Hepatocyte (in vitro differentiated cells): Measurements from ENCODE around the gene TAF10.

Experiments
- EZH2 ChIP-seq: fragments of 200-600 bp; sonication (generic); IDR thresholded peaks from 2 replicates; pipeline ENCODE4 v1.6.1; 2016; ENCODE audit warnings: antibody characterized with exemption, mild to moderate bottlenecking, borderline replicate concordance
- TF ChIP-seq, protein P1 (sequence below): fragments of 200-600 bp; sonication (generic); IDR thresholded peaks from 2 replicates; pipeline ENCODE4 v1.5.1; 2016; ENCODE audit warnings: antibody characterized with exemption, mild to moderate bottlenecking; ENCODE audit not compliant: poor library complexity

DNA sequence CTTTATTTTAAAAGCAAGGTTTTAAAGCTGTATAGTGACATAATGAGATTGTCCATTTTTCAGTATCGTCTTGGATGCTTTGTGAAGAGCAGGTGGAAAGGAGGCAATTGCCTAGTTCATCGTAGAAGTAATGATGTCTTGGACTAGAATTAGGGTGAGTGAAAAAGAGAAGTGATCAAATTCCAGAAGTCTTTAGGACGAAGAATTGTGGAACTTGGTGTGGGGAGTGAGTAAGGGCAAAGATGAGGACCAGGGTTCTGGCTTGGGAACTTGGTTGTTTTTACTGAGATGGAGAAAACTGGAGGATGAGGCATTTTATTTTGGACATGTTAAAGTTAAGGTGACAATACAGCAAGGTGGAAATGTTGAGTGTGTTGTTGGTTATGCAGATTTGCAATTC is 7.2 kb downstream of the TAF10 start:
- TF ChIP-seq, protein P1, sequence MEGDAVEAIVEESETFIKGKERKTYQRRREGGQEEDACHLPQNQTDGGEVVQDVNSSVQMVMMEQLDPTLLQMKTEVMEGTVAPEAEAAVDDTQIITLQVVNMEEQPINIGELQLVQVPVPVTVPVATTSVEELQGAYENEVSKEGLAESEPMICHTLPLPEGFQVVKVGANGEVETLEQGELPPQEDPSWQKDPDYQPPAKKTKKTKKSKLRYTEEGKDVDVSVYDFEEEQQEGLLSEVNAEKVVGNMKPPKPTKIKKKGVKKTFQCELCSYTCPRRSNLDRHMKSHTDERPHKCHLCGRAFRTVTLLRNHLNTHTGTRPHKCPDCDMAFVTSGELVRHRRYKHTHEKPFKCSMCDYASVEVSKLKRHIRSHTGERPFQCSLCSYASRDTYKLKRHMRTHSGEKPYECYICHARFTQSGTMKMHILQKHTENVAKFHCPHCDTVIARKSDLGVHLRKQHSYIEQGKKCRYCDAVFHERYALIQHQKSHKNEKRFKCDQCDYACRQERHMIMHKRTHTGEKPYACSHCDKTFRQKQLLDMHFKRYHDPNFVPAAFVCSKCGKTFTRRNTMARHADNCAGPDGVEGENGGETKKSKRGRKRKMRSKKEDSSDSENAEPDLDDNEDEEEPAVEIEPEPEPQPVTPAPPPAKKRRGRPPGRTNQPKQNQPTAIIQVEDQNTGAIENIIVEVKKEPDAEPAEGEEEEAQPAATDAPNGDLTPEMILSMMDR = no peak
- no peak for TF ChIP-seq EZH2
